Vagina (tissue), 2 donors: ENCODE data around the gene AMOTL1. TPM values are rescaled to one million over a fixed set of nuclear protein-coding genes. Genes with fewer than 3 reads are reported as not detected.

Experiments used
- DNase-seq, 2 donors: peaks; one replicate each; pipeline ENCODE4 v3.0.0-alpha.2; 2017; ENCODE audit errors: extremely low spot score in 2 of 2
- H3K27ac ChIP-seq: fragments of 200-600 bp; sonication (generic); one replicate; pipeline ENCODE4 v1.5.1; 2019
- H3K27me3 ChIP-seq: fragments of 200-600 bp; sonication (generic); one replicate; pipeline ENCODE4 v1.5.1; 2019
- H3K36me3 ChIP-seq, 2 donors: fragments of 200-600 bp; sonication (generic); one replicate each; pipeline ENCODE4 v1.5.1; 2017 to 2019
- H3K4me1 ChIP-seq: fragments of 200-600 bp; sonication (generic); one replicate; pipeline ENCODE4 v1.5.1; 2019
- H3K4me3 ChIP-seq, 2 donors: fragments of 200-600 bp; sonication (generic); 1 replicate in 1 of 2; 2 replicates in 1 of 2; pipeline ENCODE4 v1.5.1; 2016 to 2019
- H3K9me3 ChIP-seq: fragments of 200-600 bp; sonication (generic); one replicate; pipeline ENCODE4 v1.5.1; 2019
- CTCF ChIP-seq, 3 experiments: fragments of 450-650 bp in 2 of 3; fragments of 200-600 bp in 1 of 3; sonication (generic) in 1 of 3; IDR thresholded peaks; one replicate each; pipeline ENCODE4 v1.5.1; 2017 to 2019; ENCODE audit warnings: antibody characterized with exemption in 3 of 3, mild to moderate bottlenecking in 2 of 3, moderate library complexity in 2 of 3
- POLR2A ChIP-seq, 2 donors: fragments of 450-650 bp; IDR thresholded peaks; one replicate each; pipeline ENCODE4 v1.6.1; 2017; ENCODE audit warnings: antibody characterized with exemption in 2 of 2, mild to moderate bottlenecking in 2 of 2, moderate library complexity in 2 of 2
- POLR2AphosphoS5 ChIP-seq, 2 donors: sonication (generic); formaldehyde crosslinking; IDR thresholded peaks; one replicate each; pipeline ENCODE4 v1.9.0; 2017; ENCODE audit warnings: antibody characterized with exemption in 2 of 2, mild to moderate bottlenecking in 2 of 2, low read depth in 1 of 2; ENCODE audit not compliant: insufficient read depth in 1 of 2
- intact Hi-C: fragments of 100-400 bp; cut with DNase I; formaldehyde crosslinking; loops from one replicate; pipeline ENCODE4 v1.15.1; 2023
- total RNA-seq: library from RNA; depleted of rRNA; stranded (reverse); fragments of >200 nt; gene quantifications from one replicate; pipeline ENCODE4 v1.2.3, GENCODE V29; 2016

The AMOTL1 gene
- total RNA-seq, 1 donor from 2014 or later, result 45.7 TPM

DNA sequence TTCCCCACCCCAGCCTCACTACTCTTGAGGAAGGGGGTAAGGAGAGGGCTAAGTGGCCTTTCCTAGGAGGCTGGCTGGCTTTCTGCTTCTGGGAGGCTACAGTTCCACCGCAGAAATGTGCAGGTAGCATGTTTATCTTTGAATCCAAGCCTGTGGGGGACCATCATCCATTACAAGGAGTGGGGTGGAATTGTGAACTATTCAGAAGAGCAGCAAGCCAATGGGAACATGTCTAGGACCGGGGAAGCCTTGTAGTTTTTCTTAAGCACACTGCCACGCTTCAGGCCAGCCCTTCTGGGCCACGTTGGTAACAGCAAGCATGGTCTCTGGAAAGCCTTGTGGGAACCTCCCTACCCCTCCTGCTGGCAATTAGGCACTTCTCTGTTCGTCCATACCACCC, 100.3 kb downstream of the AMOTL1 start:
- no peak overlapping the region for H3K4me3 ChIP-seq
- intact Hi-C loops, result no loop called here
- H3K27ac ChIP-seq, result no peak overlapping the region
- no peak for DNase-seq
- H3K4me1 ChIP-seq, result no peaks in the 10 kb centered on the region
- TF ChIP-seq POLR2AphosphoS5 (IDR thresholded peaks at IDR 0.05; ENCODE audit: insufficient read depth in 1 of 2, low read depth in 1 of 2), result no peak
- no peak for TF ChIP-seq CTCF (IDR thresholded peaks at IDR 0.05)
- no peak for TF ChIP-seq POLR2A (IDR thresholded peaks at IDR 0.05)
- no peaks in the 10 kb centered on the region for H3K9me3 ChIP-seq
- H3K27me3 ChIP-seq, result no peaks in the 10 kb centered on the region
- peaks cover 0 to 76% of the 10 kb centered on the region in 2 donors for H3K36me3 ChIP-seq

DNA sequence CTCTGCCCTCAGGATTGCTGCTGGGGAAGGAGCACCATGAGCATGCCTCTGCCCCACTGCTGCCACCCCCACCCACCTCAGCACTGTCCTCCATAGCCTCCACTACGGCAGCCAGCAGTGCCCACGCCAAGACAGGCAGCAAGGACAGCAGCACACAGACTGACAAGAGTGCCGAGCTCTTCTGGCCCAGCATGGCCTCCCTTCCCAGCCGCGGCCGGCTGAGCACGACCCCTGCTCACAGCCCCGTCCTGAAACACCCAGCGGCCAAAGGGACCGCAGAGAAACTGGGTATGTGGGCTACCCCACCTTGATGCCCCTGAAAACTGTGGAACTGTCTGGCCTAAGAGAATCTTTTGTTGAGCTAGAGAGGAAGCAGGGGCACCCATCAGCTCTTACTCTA, 101.0 kb downstream of the AMOTL1 start:
- Histone ChIP-seq H3K36me3 (peaks cover 0 to 77% of the 10 kb centered on the region in 2 donors), H3K4me3 (no peak overlapping the region), H3K27me3 (no peaks in the 10 kb centered on the region), H3K4me1 (no peaks in the 10 kb centered on the region), H3K27ac (no peak overlapping the region), H3K9me3 (no peaks in the 10 kb centered on the region)
- TF ChIP-seq POLR2AphosphoS5 (IDR thresholded peaks at IDR 0.05; ENCODE audit: insufficient read depth in 1 of 2, low read depth in 1 of 2), result no peak
- no peak for TF ChIP-seq POLR2A (IDR thresholded peaks at IDR 0.05)
- TF ChIP-seq CTCF (IDR thresholded peaks at IDR 0.05), result no peak
- intact Hi-C loops, result no loop called here
- no peak for DNase-seq

- Histone ChIP-seq H3K4me1 (no peaks in the 10 kb centered on the region), H3K36me3 (peaks cover 0 to 69% of the 10 kb centered on the region in 2 donors)
Measured at GRCh38 chr11:94870422-94870821, 102.3 kb downstream of the AMOTL1 start.

DNA sequence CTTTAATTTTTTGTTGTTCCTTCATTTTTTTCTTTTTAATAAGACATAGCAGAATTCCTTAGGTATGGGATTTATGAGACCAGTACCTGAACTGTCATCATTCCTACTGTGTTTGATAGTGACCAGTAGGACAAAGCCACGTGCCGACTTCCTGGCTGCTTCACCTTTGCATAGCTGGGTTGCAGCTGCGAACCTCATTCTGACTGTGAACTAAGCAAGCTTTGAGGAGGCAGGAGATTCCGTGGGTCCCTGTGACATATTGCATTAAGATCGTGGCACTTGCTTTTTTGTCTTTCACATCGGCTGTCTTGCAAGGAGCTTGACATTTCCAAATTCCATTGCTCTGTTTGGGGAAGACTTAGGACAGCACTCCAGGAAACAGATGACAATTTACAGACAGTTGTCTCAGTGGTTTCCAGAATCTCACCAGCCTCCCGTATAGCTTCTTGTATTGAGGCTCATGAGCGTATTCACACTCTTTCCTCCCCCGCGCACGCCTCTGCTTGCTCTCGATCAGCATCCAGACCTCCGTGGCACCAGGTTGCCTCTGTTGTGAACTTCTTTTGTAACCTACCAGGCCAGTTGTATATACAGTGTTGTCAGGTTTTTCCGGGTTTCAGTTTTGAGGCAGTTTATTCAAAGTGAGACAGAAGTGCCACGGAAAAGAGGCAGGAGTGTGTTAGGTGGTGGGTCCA, 103.5 kb downstream of the AMOTL1 start:
- H3K27me3 ChIP-seq, result no peaks in the 10 kb centered on the region
- DNase-seq, result peak in 1 of 2 donors; percentile 58
- H3K4me1 ChIP-seq, result peaks cover 8% of the 10 kb centered on the region
- no peak overlapping the region for H3K27ac ChIP-seq
- H3K36me3 ChIP-seq, result peaks cover 0 to 57% of the 10 kb centered on the region in 2 donors
- intact Hi-C loops, result no loop called here
- TF ChIP-seq POLR2A (IDR thresholded peaks at IDR 0.05) (no peak), CTCF (IDR thresholded peaks at IDR 0.05) (no peak), POLR2AphosphoS5 (IDR thresholded peaks at IDR 0.05; ENCODE audit: insufficient read depth in 1 of 2, low read depth in 1 of 2) (no peak)
- H3K4me3 ChIP-seq, result no peak overlapping the region
- H3K9me3 ChIP-seq, result no peaks in the 10 kb centered on the region

More at GRCh38 chr11:94870422-94870821, 102.3 kb downstream of the AMOTL1 start:
- Histone ChIP-seq H3K27me3 (no peaks in the 10 kb centered on the region), H3K9me3 (no peaks in the 10 kb centered on the region), H3K27ac (no peak overlapping the region), H3K4me3 (no peak overlapping the region)
- no peak for DNase-seq
- no peak for TF ChIP-seq POLR2A (IDR thresholded peaks at IDR 0.05)
- no peak for TF ChIP-seq CTCF (IDR thresholded peaks at IDR 0.05)
- no peak for TF ChIP-seq POLR2AphosphoS5 (IDR thresholded peaks at IDR 0.05; ENCODE audit: insufficient read depth in 1 of 2, low read depth in 1 of 2)
- intact Hi-C loops, result no loop called here

DNA sequence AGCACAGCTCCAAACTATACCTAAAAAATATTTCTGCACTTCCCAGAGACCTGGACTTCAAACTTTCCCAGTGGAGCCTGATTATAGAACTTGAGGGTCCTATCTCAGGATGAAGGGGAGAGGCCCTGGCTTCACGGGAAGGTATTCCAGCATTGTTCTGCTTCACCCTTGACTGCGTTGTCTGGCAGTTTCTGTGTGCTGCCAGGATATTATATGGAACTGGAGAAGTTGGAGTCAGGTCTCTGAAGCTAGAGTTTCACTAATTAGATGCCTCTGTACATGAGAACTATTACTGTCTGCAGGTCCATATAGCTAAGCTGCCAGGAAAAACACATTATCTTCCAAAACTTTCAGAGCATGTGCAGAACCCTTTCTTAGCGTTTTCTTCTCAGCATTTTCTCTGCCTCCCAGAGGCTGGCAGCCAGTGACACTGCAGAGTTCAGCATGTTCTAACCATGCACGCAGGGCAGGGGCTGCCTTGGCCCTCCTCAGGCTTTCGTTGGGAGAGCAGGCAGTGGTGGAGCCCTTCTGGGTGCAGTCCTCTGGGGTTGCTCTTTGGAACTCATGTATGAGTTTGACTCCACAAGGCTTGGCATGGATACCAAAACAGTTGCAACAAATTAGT, 105.9 kb downstream of the AMOTL1 start:
- H3K36me3 ChIP-seq, result peaks cover 0 to 47% of the 10 kb centered on the region in 2 donors
- H3K9me3 ChIP-seq, result no peaks in the 10 kb centered on the region
- H3K27ac ChIP-seq, result peak overlapping the region; percentile 7
- H3K4me1 ChIP-seq, result peaks cover 17% of the 10 kb centered on the region
- intact Hi-C loops, result no loop called here
- DNase-seq, result no peak
- H3K4me3 ChIP-seq, result no peak overlapping the region
- H3K27me3 ChIP-seq, result no peaks in the 10 kb centered on the region
- TF ChIP-seq POLR2AphosphoS5 (IDR thresholded peaks at IDR 0.05; ENCODE audit: insufficient read depth in 1 of 2, low read depth in 1 of 2) (no peak), CTCF (IDR thresholded peaks at IDR 0.05) (no peak), POLR2A (IDR thresholded peaks at IDR 0.05) (no peak)
